ENCODE results near the gene NPR2. TPM values are rescaled to one million over a fixed set of nuclear protein-coding genes. Genes with fewer than 3 reads are reported as not detected.
A peak's percentile ranks its signal among the peaks of the same experiment; 100 is the strongest.

The NPR2 gene
- 1.5 and 3.9 TPM in 2 replicates for total RNA-seq (2014; rRNA removed; shearing (Covaris generic))

- peak in 1 of 2 experiments; percentile 20 for DNase-seq (ENCODE audit: low read depth in 1 of 2, low spot score in 2 of 2)
- Histone ChIP-seq H3K27ac (peak within 1 kb of the TSS; percentile 61; the same call in 1 of the 2 replicates), H3K4me3 (peak within 1 kb of the TSS; percentile 47), H3K9me3 (replicated peaks) (no peaks in the 10 kb centered on the region), H3K27me3 (replicated peaks) (no peaks in the 10 kb centered on the region), H3K36me3 (no peaks in the 10 kb centered on the region), H3K4me1 (replicated peaks) (peaks cover 45% of the 10 kb centered on the region)
Observed at GRCh38 chr9:35791297-35791921, at the start of gene NPR2. NPR2 (plus strand) TSS chr9:35791591; CDS start chr9:35792409, 818 bp downstream.

- no peak for DNase-seq (ENCODE audit: low read depth in 1 of 2, low spot score in 2 of 2)
- Histone ChIP-seq H3K4me3 (no peak overlapping the region), H3K36me3 (peaks cover 55% of the 10 kb centered on the region), H3K27me3 (replicated peaks) (no peaks in the 10 kb centered on the region), H3K9me3 (replicated peaks) (no peaks in the 10 kb centered on the region), H3K4me1 (replicated peaks) (peaks cover 6% of the 10 kb centered on the region; the same call in 1 of the 2 replicates), H3K27ac (no peak overlapping the region)
Observed at GRCh38 chr9:35741740-35742139, 49.7 kb upstream of the NPR2 start.

- Histone ChIP-seq H3K4me1 (replicated peaks) (peaks cover 15% of the 10 kb centered on the region; the same call in 1 of the 2 replicates), H3K27me3 (replicated peaks) (no peaks in the 10 kb centered on the region), H3K9me3 (replicated peaks) (no peaks in the 10 kb centered on the region), H3K36me3 (peaks cover 37% of the 10 kb centered on the region), H3K27ac (no peak overlapping the region), H3K4me3 (no peak overlapping the region)
- DNase-seq (ENCODE audit: low read depth in 1 of 2, low spot score in 2 of 2), result no peak
Observed at GRCh38 chr9:35743452-35743851, 47.9 kb upstream of the NPR2 start.

- no peak for DNase-seq (ENCODE audit: low read depth in 1 of 2, low spot score in 2 of 2)
- Histone ChIP-seq H3K27ac (no peak overlapping the region), H3K36me3 (peaks cover 34% of the 10 kb centered on the region), H3K27me3 (replicated peaks) (no peaks in the 10 kb centered on the region), H3K4me1 (replicated peaks) (peaks cover 15% of the 10 kb centered on the region; the same call in 1 of the 2 replicates), H3K4me3 (no peak overlapping the region), H3K9me3 (replicated peaks) (no peaks in the 10 kb centered on the region)
Observed at GRCh38 chr9:35743880-35744518, 47.4 kb upstream of the NPR2 start.

GRCh38 chr9:35745569-35745968 lies 45.8 kb upstream of the NPR2 start:
- Histone ChIP-seq H3K27ac (no peak overlapping the region), H3K27me3 (replicated peaks) (no peaks in the 10 kb centered on the region), H3K4me3 (no peak overlapping the region), H3K36me3 (peaks cover 27% of the 10 kb centered on the region), H3K4me1 (replicated peaks) (peaks cover 21% of the 10 kb centered on the region), H3K9me3 (replicated peaks) (no peaks in the 10 kb centered on the region)
- DNase-seq (ENCODE audit: low read depth in 1 of 2, low spot score in 2 of 2), result no peak

- Histone ChIP-seq H3K4me1 (replicated peaks) (peaks cover 21% of the 10 kb centered on the region), H3K27me3 (replicated peaks) (no peaks in the 10 kb centered on the region), H3K4me3 (no peak overlapping the region; the same call in 1 of the 2 replicates), H3K9me3 (replicated peaks) (no peaks in the 10 kb centered on the region), H3K27ac (no peak overlapping the region), H3K36me3 (peaks cover 27% of the 10 kb centered on the region)
- peak in 1 of 2 experiments; percentile 4 for DNase-seq (ENCODE audit: low read depth in 1 of 2, low spot score in 2 of 2)
Observed at GRCh38 chr9:35746583-35746982, 44.8 kb upstream of the NPR2 start.

GRCh38 chr9:35748242-35748857 lies 43.0 kb upstream of the NPR2 start:
- H3K9me3 ChIP-seq (replicated peaks), result no peaks in the 10 kb centered on the region
- peaks cover 21% of the 10 kb centered on the region for H3K4me1 ChIP-seq (replicated peaks)
- H3K4me3 ChIP-seq, result peak overlapping the region; percentile 95
- H3K36me3 ChIP-seq, result peaks cover 18% of the 10 kb centered on the region
- DNase-seq (ENCODE audit: low read depth in 1 of 2, low spot score in 2 of 2), result no peak
- H3K27ac ChIP-seq, result peak overlapping the region; percentile 83
- no peaks in the 10 kb centered on the region for H3K27me3 ChIP-seq (replicated peaks)

GRCh38 chr9:35748858-35749514 lies 42.4 kb upstream of the NPR2 start, which contains the start of the genes GBA2 and RGP1:
GBA2 (minus strand) TSS chr9:35749228; CDS start chr9:35748704, 524 bp downstream.
RGP1 (plus strand) TSS chr9:35749287; CDS start chr9:35749756, 469 bp downstream.
- DNase-seq (ENCODE audit: low read depth in 1 of 2, low spot score in 2 of 2), result peak; percentile 46 to 59
- Histone ChIP-seq H3K9me3 (replicated peaks) (no peaks in the 10 kb centered on the region), H3K4me1 (replicated peaks) (peaks cover 21% of the 10 kb centered on the region), H3K4me3 (peak within 1 kb of the TSS; percentile 95), H3K36me3 (peaks cover 13% of the 10 kb centered on the region), H3K27ac (peak within 1 kb of the TSS; percentile 83), H3K27me3 (replicated peaks) (no peaks in the 10 kb centered on the region)

GRCh38 chr9:35749515-35750255 lies 41.7 kb upstream of the NPR2 start:
- Histone ChIP-seq H3K36me3 (peaks cover 6% of the 10 kb centered on the region), H3K27ac (peak overlapping the region; percentile 83), H3K27me3 (replicated peaks) (no peaks in the 10 kb centered on the region), H3K4me3 (peak overlapping the region; percentile 95), H3K9me3 (replicated peaks) (no peaks in the 10 kb centered on the region), H3K4me1 (replicated peaks) (peaks cover 21% of the 10 kb centered on the region)
- peak in 1 of 2 experiments; percentile 2 for DNase-seq (ENCODE audit: low read depth in 1 of 2, low spot score in 2 of 2)

- no peak overlapping the region for H3K27ac ChIP-seq
- H3K4me1 ChIP-seq (replicated peaks), result peaks cover 21% of the 10 kb centered on the region
- H3K4me3 ChIP-seq, result peak overlapping the region; percentile 95; the same call in 1 of the 2 replicates
- no peaks in the 10 kb centered on the region for H3K27me3 ChIP-seq (replicated peaks)
- H3K36me3 ChIP-seq, result peaks cover 6% of the 10 kb centered on the region
- DNase-seq (ENCODE audit: low read depth in 1 of 2, low spot score in 2 of 2), result no peak
- H3K9me3 ChIP-seq (replicated peaks), result no peaks in the 10 kb centered on the region
Observed at GRCh38 chr9:35750256-35750531, 41.2 kb upstream of the NPR2 start.

- H3K4me1 ChIP-seq (replicated peaks), result peaks cover 6% of the 10 kb centered on the region
- no peaks in the 10 kb centered on the region for H3K9me3 ChIP-seq (replicated peaks)
- no peak overlapping the region for H3K27ac ChIP-seq
- peaks cover 6% of the 10 kb centered on the region for H3K36me3 ChIP-seq
- H3K4me3 ChIP-seq, result no peak overlapping the region
- H3K27me3 ChIP-seq (replicated peaks), result no peaks in the 10 kb centered on the region
- no peak for DNase-seq (ENCODE audit: low read depth in 1 of 2, low spot score in 2 of 2)
Observed at GRCh38 chr9:35753466-35753865, 37.9 kb upstream of the NPR2 start.

- no peaks in the 10 kb centered on the region for H3K27me3 ChIP-seq (replicated peaks)
- no peak within 1 kb of the TSS for H3K27ac ChIP-seq
- no peaks in the 10 kb centered on the region for H3K9me3 ChIP-seq (replicated peaks)
- H3K4me3 ChIP-seq, result no peak within 1 kb of the TSS
- peaks cover 1% of the 10 kb centered on the region; the same call in 1 of the 2 replicates for H3K36me3 ChIP-seq
- DNase-seq (ENCODE audit: low read depth in 1 of 2, low spot score in 2 of 2), result no peak
- peaks cover 6% of the 10 kb centered on the region for H3K4me1 ChIP-seq (replicated peaks)
Observed at GRCh38 chr9:35754264-35754663, 37.1 kb upstream of the NPR2 start, which contains the start of gene MSMP. MSMP (minus strand) TSS chr9:35754276; CDS start chr9:35754129, 147 bp downstream.

- no peaks in the 10 kb centered on the region for H3K9me3 ChIP-seq (replicated peaks)
Observed at GRCh38 chr9:35755071-35755470, 36.3 kb upstream of the NPR2 start.

More at GRCh38 chr9:35755071-35755470, 36.3 kb upstream of the NPR2 start:
- no peak for DNase-seq (ENCODE audit: low read depth in 1 of 2, low spot score in 2 of 2)
- no peak overlapping the region for H3K27ac ChIP-seq
- H3K4me1 ChIP-seq (replicated peaks), result peaks cover 1% of the 10 kb centered on the region
- no peak overlapping the region for H3K4me3 ChIP-seq
- no peaks in the 10 kb centered on the region for H3K36me3 ChIP-seq
- no peaks in the 10 kb centered on the region for H3K27me3 ChIP-seq (replicated peaks)
